ENCODE data around the gene DOK4.

The DOK4 gene

GRCh38 chr16:57530104-57530521 is 43.8 kb upstream of the DOK4 start:
- no peak overlapping the region for H3K4me3 ChIP-seq (ENCODE audit: low read depth, low read length)
- H2AFZ ChIP-seq (ENCODE audit: low read length, unreplicated experiment), result no peak overlapping the region

GRCh38 chr16:57529391-57530103 is 43.3 kb upstream of the DOK4 start:
- Histone ChIP-seq H3K79me2 (ENCODE audit: control insufficient read depth, insufficient read depth, low read length, unreplicated experiment) (peaks cover 10% of the 10 kb centered on the region), H3K27ac (ENCODE audit: low read depth, low read length) (no peak overlapping the region), H3K4me3 (ENCODE audit: low read depth, low read length) (no peak overlapping the region), H3K4me1 (ENCODE audit: control insufficient read depth, insufficient read depth, low read length, unreplicated experiment) (peaks cover 37% of the 10 kb centered on the region), H3K27me3 (ENCODE audit: insufficient read depth, low read length) (no peaks in the 10 kb centered on the region), H2AFZ (ENCODE audit: low read length, unreplicated experiment) (no peak overlapping the region), H3K36me3 (ENCODE audit: insufficient read depth, low read length) (no peaks in the 10 kb centered on the region)

More at GRCh38 chr16:57530104-57530521, 43.8 kb upstream of the DOK4 start:
- Histone ChIP-seq H3K27me3 (ENCODE audit: insufficient read depth, low read length) (no peaks in the 10 kb centered on the region), H3K36me3 (ENCODE audit: insufficient read depth, low read length) (no peaks in the 10 kb centered on the region), H3K27ac (ENCODE audit: low read depth, low read length) (no peak overlapping the region), H3K4me1 (ENCODE audit: control insufficient read depth, insufficient read depth, low read length, unreplicated experiment) (peaks cover 37% of the 10 kb centered on the region), H3K79me2 (ENCODE audit: control insufficient read depth, insufficient read depth, low read length, unreplicated experiment) (peaks cover 15% of the 10 kb centered on the region)

GRCh38 chr16:57528499-57529390 is 42.5 kb upstream of the DOK4 start:
- Histone ChIP-seq H3K79me2 (ENCODE audit: control insufficient read depth, insufficient read depth, low read length, unreplicated experiment) (peaks cover 5% of the 10 kb centered on the region), H3K4me1 (ENCODE audit: control insufficient read depth, insufficient read depth, low read length, unreplicated experiment) (peaks cover 30% of the 10 kb centered on the region), H3K27ac (ENCODE audit: low read depth, low read length) (no peak overlapping the region), H3K36me3 (ENCODE audit: insufficient read depth, low read length) (no peaks in the 10 kb centered on the region), H2AFZ (ENCODE audit: low read length, unreplicated experiment) (no peak overlapping the region), H3K27me3 (ENCODE audit: insufficient read depth, low read length) (no peaks in the 10 kb centered on the region), H3K4me3 (ENCODE audit: low read depth, low read length) (no peak overlapping the region)

- Histone ChIP-seq H3K36me3 (ENCODE audit: insufficient read depth, low read length) (no peaks in the 10 kb centered on the region), H3K27me3 (ENCODE audit: insufficient read depth, low read length) (no peaks in the 10 kb centered on the region), H3K4me1 (ENCODE audit: control insufficient read depth, insufficient read depth, low read length, unreplicated experiment) (peaks cover 21% of the 10 kb centered on the region), H3K4me3 (ENCODE audit: low read depth, low read length) (no peak overlapping the region), H3K27ac (ENCODE audit: low read depth, low read length) (no peak overlapping the region), H2AFZ (ENCODE audit: low read length, unreplicated experiment) (no peak overlapping the region), H3K79me2 (ENCODE audit: control insufficient read depth, insufficient read depth, low read length, unreplicated experiment) (peaks cover 5% of the 10 kb centered on the region)
Observed at GRCh38 chr16:57527610-57528360, 41.5 kb upstream of the DOK4 start.

GRCh38 chr16:57527027-57527426 is 40.7 kb upstream of the DOK4 start:
- H3K4me1 ChIP-seq (ENCODE audit: control insufficient read depth, insufficient read depth, low read length, unreplicated experiment), result peaks cover 19% of the 10 kb centered on the region
- no peak overlapping the region for H3K27ac ChIP-seq (ENCODE audit: low read depth, low read length)
- H3K4me3 ChIP-seq (ENCODE audit: low read depth, low read length), result no peak overlapping the region
- no peaks in the 10 kb centered on the region for H3K36me3 ChIP-seq (ENCODE audit: insufficient read depth, low read length)
- no peaks in the 10 kb centered on the region for H3K27me3 ChIP-seq (ENCODE audit: insufficient read depth, low read length)
- H2AFZ ChIP-seq (ENCODE audit: low read length, unreplicated experiment), result no peak overlapping the region
- peaks cover 5% of the 10 kb centered on the region for H3K79me2 ChIP-seq (ENCODE audit: control insufficient read depth, insufficient read depth, low read length, unreplicated experiment)

GRCh38 chr16:57526498-57526897 is 40.2 kb upstream of the DOK4 start:
- H3K79me2 ChIP-seq (ENCODE audit: control insufficient read depth, insufficient read depth, low read length, unreplicated experiment), result peaks cover 5% of the 10 kb centered on the region
- no peak overlapping the region for H3K27ac ChIP-seq (ENCODE audit: low read depth, low read length)
- H3K4me1 ChIP-seq (ENCODE audit: control insufficient read depth, insufficient read depth, low read length, unreplicated experiment), result peaks cover 18% of the 10 kb centered on the region
- no peaks in the 10 kb centered on the region for H3K36me3 ChIP-seq (ENCODE audit: insufficient read depth, low read length)
- no peaks in the 10 kb centered on the region for H3K27me3 ChIP-seq (ENCODE audit: insufficient read depth, low read length)
- H2AFZ ChIP-seq (ENCODE audit: low read length, unreplicated experiment), result no peak overlapping the region
- no peak overlapping the region for H3K4me3 ChIP-seq (ENCODE audit: low read depth, low read length)

GRCh38 chr16:57525761-57526160 is 39.5 kb upstream of the DOK4 start:
- no peak overlapping the region for H3K4me3 ChIP-seq (ENCODE audit: low read depth, low read length)
- H3K27ac ChIP-seq (ENCODE audit: low read depth, low read length), result no peak overlapping the region
- H3K27me3 ChIP-seq (ENCODE audit: insufficient read depth, low read length), result no peaks in the 10 kb centered on the region
- peaks cover 12% of the 10 kb centered on the region for H3K4me1 ChIP-seq (ENCODE audit: control insufficient read depth, insufficient read depth, low read length, unreplicated experiment)
- H2AFZ ChIP-seq (ENCODE audit: low read length, unreplicated experiment), result no peak overlapping the region
- H3K79me2 ChIP-seq (ENCODE audit: control insufficient read depth, insufficient read depth, low read length, unreplicated experiment), result no peaks in the 10 kb centered on the region
- H3K36me3 ChIP-seq (ENCODE audit: insufficient read depth, low read length), result no peaks in the 10 kb centered on the region

GRCh38 chr16:57522960-57523359 is 36.7 kb upstream of the DOK4 start:
- H3K36me3 ChIP-seq (ENCODE audit: insufficient read depth, low read length), result no peaks in the 10 kb centered on the region
- no peaks in the 10 kb centered on the region for H3K27me3 ChIP-seq (ENCODE audit: insufficient read depth, low read length)
- no peak overlapping the region for H2AFZ ChIP-seq (ENCODE audit: low read length, unreplicated experiment)
- no peak overlapping the region for H3K27ac ChIP-seq (ENCODE audit: low read depth, low read length)
- H3K4me3 ChIP-seq (ENCODE audit: low read depth, low read length), result no peak overlapping the region
- no peaks in the 10 kb centered on the region for H3K79me2 ChIP-seq (ENCODE audit: control insufficient read depth, insufficient read depth, low read length, unreplicated experiment)
- no peaks in the 10 kb centered on the region for H3K4me1 ChIP-seq (ENCODE audit: control insufficient read depth, insufficient read depth, low read length, unreplicated experiment)

- Histone ChIP-seq H3K27me3 (ENCODE audit: insufficient read depth, low read length) (no peaks in the 10 kb centered on the region), H3K4me3 (ENCODE audit: low read depth, low read length) (no peak overlapping the region), H3K79me2 (ENCODE audit: control insufficient read depth, insufficient read depth, low read length, unreplicated experiment) (no peaks in the 10 kb centered on the region), H3K4me1 (ENCODE audit: control insufficient read depth, insufficient read depth, low read length, unreplicated experiment) (no peaks in the 10 kb centered on the region), H2AFZ (ENCODE audit: low read length, unreplicated experiment) (no peak overlapping the region), H3K27ac (ENCODE audit: low read depth, low read length) (no peak overlapping the region), H3K36me3 (ENCODE audit: insufficient read depth, low read length) (no peaks in the 10 kb centered on the region)
Observed at GRCh38 chr16:57519796-57520360, 33.6 kb upstream of the DOK4 start.

GRCh38 chr16:57518922-57519321 is 32.6 kb upstream of the DOK4 start:
- Histone ChIP-seq H3K79me2 (ENCODE audit: control insufficient read depth, insufficient read depth, low read length, unreplicated experiment) (no peaks in the 10 kb centered on the region), H3K27me3 (ENCODE audit: insufficient read depth, low read length) (no peaks in the 10 kb centered on the region), H2AFZ (ENCODE audit: low read length, unreplicated experiment) (no peak overlapping the region), H3K4me3 (ENCODE audit: low read depth, low read length) (no peak overlapping the region), H3K36me3 (ENCODE audit: insufficient read depth, low read length) (no peaks in the 10 kb centered on the region), H3K4me1 (ENCODE audit: control insufficient read depth, insufficient read depth, low read length, unreplicated experiment) (no peaks in the 10 kb centered on the region), H3K27ac (ENCODE audit: low read depth, low read length) (no peak overlapping the region)

Measured in ACC112 (cell line).